Fibroblast of lung (primary cell): ENCODE results near the gene RALBP1. TPM values are rescaled to one million over a fixed set of nuclear protein-coding genes. Genes with fewer than 3 reads are reported as not detected.

Experiments
- DNase-seq, 2 donors: peaks; one replicate each; pipeline versions ENCODE4 v3.0.0 to v3.0.0-alpha.2; 2010; ENCODE audit warnings: low read depth in 2 of 2
- H2AFZ ChIP-seq: 2 replicates; pipeline ENCODE4 v1.5.1; 2012; ENCODE audit warnings: low read length, control low read depth, inconsistent platforms
- H3K27ac ChIP-seq: 2 replicates; pipeline ENCODE4 v1.5.1; 2011; ENCODE audit warnings: low read length, control low read depth; ENCODE audit not compliant: insufficient read depth
- H3K27me3 ChIP-seq: 2 replicates; pipeline ENCODE4 v1.5.1; 2011; ENCODE audit warnings: mild to moderate bottlenecking, low read length; ENCODE audit not compliant: control insufficient read depth, insufficient read depth
- H3K36me3 ChIP-seq: 2 replicates; pipeline ENCODE4 v1.5.1; 2011; ENCODE audit warnings: low read length; ENCODE audit not compliant: control insufficient read depth, insufficient read depth
- H3K4me1 ChIP-seq: 2 replicates; pipeline ENCODE4 v1.5.1; 2011; ENCODE audit warnings: low read length; ENCODE audit not compliant: control insufficient read depth, insufficient read depth; ENCODE audit errors: extremely low read depth
- H3K4me2 ChIP-seq: 2 replicates; pipeline ENCODE4 v1.5.1; 2011; ENCODE audit warnings: low read length, control low read depth; ENCODE audit not compliant: insufficient read depth; ENCODE audit errors: extremely low read depth
- H3K4me3 ChIP-seq, 4 experiments: fragments of 200-600 bp in 1 of 4; sonication (generic) in 1 of 4; replicated peaks in 1 of 4; 2 replicates each; pipeline ENCODE4 v1.5.1; 2011 to 2016; ENCODE audit warnings: low read length in 4 of 4, low read depth in 3 of 4, mild to moderate bottlenecking in 3 of 4, control low read depth in 2 of 4, inconsistent platforms in 1 of 4, mixed read lengths in 1 of 4; ENCODE audit not compliant: insufficient read depth in 1 of 4; ENCODE audit errors: control extremely low read depth in 1 of 4
- H3K79me2 ChIP-seq: 2 replicates; pipeline ENCODE4 v1.5.1; 2012; ENCODE audit warnings: mild to moderate bottlenecking, low read length, inconsistent platforms; ENCODE audit not compliant: control insufficient read depth, insufficient read depth
- H3K9ac ChIP-seq: 2 replicates; pipeline ENCODE4 v1.5.1; 2011; ENCODE audit warnings: mild to moderate bottlenecking, low read length, control low read depth; ENCODE audit not compliant: insufficient read depth
- H3K9me3 ChIP-seq: 2 replicates; pipeline ENCODE4 v1.5.1; 2012; ENCODE audit warnings: low read depth, low read length; ENCODE audit not compliant: control insufficient read depth, insufficient read depth
- H4K20me1 ChIP-seq: 2 replicates; pipeline ENCODE4 v1.5.1; 2011; ENCODE audit warnings: low read length; ENCODE audit not compliant: control insufficient read depth, insufficient read depth; ENCODE audit errors: extremely low read depth
- CTCF ChIP-seq, 2 donors: IDR thresholded peaks in 1 of 2; conservative IDR thresholded peaks in 1 of 2; 1 replicate in 1 of 2; 2 replicates in 1 of 2; pipeline ENCODE4 v1.5.1; 2011 to 2012; ENCODE audit warnings: low read length in 2 of 2, control low read depth in 1 of 2, inconsistent platforms in 1 of 2, low read depth in 1 of 2, mild to moderate bottlenecking in 1 of 2
- EZH2 ChIP-seq: IDR thresholded peaks from 2 replicates; pipeline ENCODE4 v1.5.1; 2012; ENCODE audit warnings: low read length, control low read depth, mild to moderate bottlenecking; ENCODE audit errors: missing control alignments
- polyA plus RNA-seq, 2 donors: library from polyadenylated mRNA; depleted of rRNA in 1 of 2; stranded (reverse) in 1 of 2; unstranded in 1 of 2; fragments of >200 nt; gene quantifications; 2 replicates each; pipeline ENCODE4 v1.2.1, GENCODE V29; 2011 to 2012; ENCODE audit warnings: missing spikeins in 1 of 2
- total RNA-seq: library from RNA; depleted of rRNA; stranded (reverse); fragments of >200 nt; gene quantifications from 2 replicates; pipeline ENCODE4 v1.2.1, GENCODE V29; 2014

RALBP1 gene
- total and polyA plus RNA-seq, 2 donors (not counting 1 experiment from before 2014, with no cell fraction given), result 72.3 to 72.4 TPM

- no peak for DNase-seq
- no peaks in the 10 kb centered on the region for H3K27me3 ChIP-seq
- peak overlapping the region; percentile 74 for H2AFZ ChIP-seq
- no peak overlapping the region for H3K4me2 ChIP-seq
- no peaks in the 10 kb centered on the region for H3K9me3 ChIP-seq
- H3K4me1 ChIP-seq, result peaks cover 3% of the 10 kb centered on the region
- TF ChIP-seq EZH2, result no peak
- TF ChIP-seq CTCF (conservative IDR thresholded peaks at IDR 0.05 in 1 of 2, IDR thresholded peaks at IDR 0.05 in 1 of 2; ENCODE audit: low read depth in 1 of 2, low read length in 2 of 2), result no peak
- H3K79me2 ChIP-seq, result no peaks in the 10 kb centered on the region
- H3K27ac ChIP-seq, result no peak overlapping the region
- no peak overlapping the region for H3K4me3 ChIP-seq
- H3K36me3 ChIP-seq, result no peaks in the 10 kb centered on the region
- H4K20me1 ChIP-seq, result no peaks in the 10 kb centered on the region
- H3K9ac ChIP-seq, result no peak overlapping the region
These were observed 41.1 kb upstream of the RALBP1 start for GRCh38 chr18:9434122-9434701.

GRCh38 chr18:9435041-9435440 is 40.3 kb upstream of the RALBP1 start:
- DNase-seq, result no peak
- Histone ChIP-seq H3K4me3 (no peak overlapping the region), H2AFZ (no peak overlapping the region), H4K20me1 (no peaks in the 10 kb centered on the region), H3K27me3 (no peaks in the 10 kb centered on the region), H3K4me1 (peaks cover 3% of the 10 kb centered on the region), H3K9ac (no peak overlapping the region), H3K4me2 (no peak overlapping the region), H3K79me2 (no peaks in the 10 kb centered on the region), H3K9me3 (no peaks in the 10 kb centered on the region), H3K27ac (no peak overlapping the region), H3K36me3 (no peaks in the 10 kb centered on the region)
- TF ChIP-seq EZH2 (no peak), CTCF (conservative IDR thresholded peaks at IDR 0.05 in 1 of 2, IDR thresholded peaks at IDR 0.05 in 1 of 2; ENCODE audit: low read depth in 1 of 2, low read length in 2 of 2) (no peak)

- Histone ChIP-seq H3K9ac (no peak overlapping the region), H2AFZ (no peak overlapping the region), H4K20me1 (no peaks in the 10 kb centered on the region), H3K4me2 (no peak overlapping the region), H3K36me3 (no peaks in the 10 kb centered on the region), H3K27ac (no peak overlapping the region), H3K4me1 (peaks cover 3% of the 10 kb centered on the region), H3K4me3 (no peak overlapping the region), H3K9me3 (no peaks in the 10 kb centered on the region), H3K79me2 (no peaks in the 10 kb centered on the region), H3K27me3 (no peaks in the 10 kb centered on the region)
- no peak for DNase-seq
- TF ChIP-seq CTCF (conservative IDR thresholded peaks at IDR 0.05 in 1 of 2, IDR thresholded peaks at IDR 0.05 in 1 of 2; ENCODE audit: low read depth in 1 of 2, low read length in 2 of 2), result no peak
These were observed 38.9 kb upstream of the RALBP1 start for GRCh38 chr18:9436206-9436929.
